ENCODE data around the gene CHSY1.

Gene CHSY1

GRCh38 chr15:101264011-101264410 lies 12.2 kb upstream of the CHSY1 start:
- Histone ChIP-seq H3K36me3 (ENCODE audit: low read depth) (no peaks in the 10 kb centered on the region), H3K9me3 (ENCODE audit: severe bottlenecking) (no peaks in the 10 kb centered on the region), H3K4me3 (ENCODE audit: severe bottlenecking) (no peak overlapping the region), H3K27ac (ENCODE audit: poor library complexity, severe bottlenecking) (no peak overlapping the region), H3K27me3 (ENCODE audit: insufficient read depth, poor library complexity, severe bottlenecking) (no peaks in the 10 kb centered on the region), H3K4me1 (ENCODE audit: insufficient read depth, poor library complexity, severe bottlenecking) (no peaks in the 10 kb centered on the region)
- no peak for DNase-seq (ENCODE audit: low spot score)
- ATAC-seq (ENCODE audit: low read depth) = no peak
- TF ChIP-seq CTCF (IDR thresholded peaks at IDR 0.05; ENCODE audit: poor library complexity, severe bottlenecking) = no peak

- no peak for ATAC-seq (ENCODE audit: low read depth)
- H3K27ac ChIP-seq (ENCODE audit: poor library complexity, severe bottlenecking) = no peak overlapping the region
Observed at GRCh38 chr15:101262551-101262950, 10.7 kb upstream of the CHSY1 start.

GRCh38 chr15:101258238-101259144 lies 6.6 kb upstream of the CHSY1 start:
- Histone ChIP-seq H3K27ac (ENCODE audit: poor library complexity, severe bottlenecking) (no peak overlapping the region), H3K27me3 (ENCODE audit: insufficient read depth, poor library complexity, severe bottlenecking) (no peaks in the 10 kb centered on the region), H3K36me3 (ENCODE audit: low read depth) (no peaks in the 10 kb centered on the region), H3K9me3 (ENCODE audit: severe bottlenecking) (no peaks in the 10 kb centered on the region), H3K4me3 (ENCODE audit: severe bottlenecking) (no peak overlapping the region), H3K4me1 (ENCODE audit: insufficient read depth, poor library complexity, severe bottlenecking) (no peaks in the 10 kb centered on the region)
- peak; percentile 99 for TF ChIP-seq CTCF (IDR thresholded peaks at IDR 0.05; ENCODE audit: poor library complexity, severe bottlenecking)
- ATAC-seq (ENCODE audit: low read depth) (peak; percentile 70), DNase-seq (ENCODE audit: low spot score) (no peak)

More at GRCh38 chr15:101262551-101262950, 10.7 kb upstream of the CHSY1 start:
- no peaks in the 10 kb centered on the region for H3K36me3 ChIP-seq (ENCODE audit: low read depth)
- H3K4me3 ChIP-seq (ENCODE audit: severe bottlenecking) = no peak overlapping the region
- H3K4me1 ChIP-seq (ENCODE audit: insufficient read depth, poor library complexity, severe bottlenecking) = no peaks in the 10 kb centered on the region
- no peaks in the 10 kb centered on the region for H3K27me3 ChIP-seq (ENCODE audit: insufficient read depth, poor library complexity, severe bottlenecking)
- TF ChIP-seq CTCF (IDR thresholded peaks at IDR 0.05; ENCODE audit: poor library complexity, severe bottlenecking) = no peak
- no peak for DNase-seq (ENCODE audit: low spot score)
- no peaks in the 10 kb centered on the region for H3K9me3 ChIP-seq (ENCODE audit: severe bottlenecking)

- Histone ChIP-seq H3K36me3 (ENCODE audit: low read depth) (no peaks in the 10 kb centered on the region), H3K9me3 (ENCODE audit: severe bottlenecking) (no peaks in the 10 kb centered on the region), H3K27ac (ENCODE audit: poor library complexity, severe bottlenecking) (no peak overlapping the region), H3K4me1 (ENCODE audit: insufficient read depth, poor library complexity, severe bottlenecking) (no peaks in the 10 kb centered on the region), H3K4me3 (ENCODE audit: severe bottlenecking) (no peak overlapping the region), H3K27me3 (ENCODE audit: insufficient read depth, poor library complexity, severe bottlenecking) (no peaks in the 10 kb centered on the region)
- DNase-seq (ENCODE audit: low spot score) (no peak), ATAC-seq (ENCODE audit: low read depth) (no peak)
- peak; percentile 24 for TF ChIP-seq CTCF (IDR thresholded peaks at IDR 0.05; ENCODE audit: poor library complexity, severe bottlenecking)
Observed at GRCh38 chr15:101256757-101257156, 4.9 kb upstream of the CHSY1 start.
